NCI-H1694 (cell line): ENCODE measurements around the gene CCDC81.
"Not testable (repeated sequence)": the region's sequence is repeated elsewhere in the genome, so short reads cannot be mapped to it uniquely, and the experiment has no call there.

Experiments
- DNase-seq: peaks from one replicate; lab custom pipeline; 2025; lab: John Stamatoyannopoulos, UW

The CCDC81 gene

GRCh38 chr11:86388198-86388597, 13.5 kb downstream of the CCDC81 start:
- DNase-seq: no peak

- no peak for DNase-seq
Observed at GRCh38 chr11:86390487-86390886, 15.8 kb downstream of the CCDC81 start.

DNA sequence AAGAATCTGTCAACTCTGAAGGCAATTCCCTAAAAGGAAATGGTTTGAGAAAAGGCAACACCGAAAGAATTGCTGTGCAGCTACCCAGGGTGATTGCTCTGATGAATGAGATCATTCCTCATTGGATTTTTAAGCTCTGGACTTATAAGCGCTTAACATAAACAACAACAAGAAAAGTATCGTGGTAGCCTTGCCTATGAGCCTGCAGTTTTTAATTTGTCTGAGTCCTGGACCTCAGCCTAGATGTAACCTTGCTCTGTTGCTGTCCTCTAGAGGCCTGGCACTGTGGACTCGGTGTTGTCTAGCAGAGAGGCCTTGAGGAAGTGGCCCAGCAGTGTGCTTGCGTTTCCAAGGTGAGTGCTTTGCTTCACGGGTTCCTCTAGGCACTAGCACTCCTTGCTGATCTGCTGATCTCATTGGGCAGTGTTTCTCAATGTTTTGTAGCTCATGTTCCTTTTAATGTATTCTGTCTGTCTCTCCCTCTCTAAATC, 20.4 kb downstream of the CCDC81 start:
- no peak for DNase-seq

GRCh38 chr11:86396396-86396795, 21.7 kb downstream of the CCDC81 start:
- no peak for DNase-seq

- DNase-seq: no peak
Observed at GRCh38 chr11:86397351-86397750, 22.7 kb downstream of the CCDC81 start.

- no peak for DNase-seq
Observed at GRCh38 chr11:86398106-86398505, 23.4 kb downstream of the CCDC81 start.

DNA sequence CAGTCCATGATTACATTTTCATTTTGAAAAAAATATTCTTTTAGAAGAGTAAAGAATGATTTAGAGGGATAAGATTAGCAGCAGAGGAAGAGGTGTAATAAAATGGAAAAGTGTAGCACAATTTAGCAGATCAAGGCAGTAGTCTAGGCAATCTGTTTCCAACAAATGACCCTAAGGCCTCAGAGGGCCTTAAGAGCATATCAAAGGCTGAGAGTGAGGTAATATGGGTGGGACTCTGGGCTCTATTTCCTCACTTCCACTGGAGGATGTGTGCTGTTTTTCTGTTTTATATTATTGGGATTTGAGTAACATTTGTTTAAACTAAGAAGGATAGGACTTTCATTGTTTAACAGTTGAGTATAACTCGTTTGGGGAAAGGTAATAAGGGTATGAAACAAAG, 28.8 kb downstream of the CCDC81 start:
- no peak for DNase-seq

DNA sequence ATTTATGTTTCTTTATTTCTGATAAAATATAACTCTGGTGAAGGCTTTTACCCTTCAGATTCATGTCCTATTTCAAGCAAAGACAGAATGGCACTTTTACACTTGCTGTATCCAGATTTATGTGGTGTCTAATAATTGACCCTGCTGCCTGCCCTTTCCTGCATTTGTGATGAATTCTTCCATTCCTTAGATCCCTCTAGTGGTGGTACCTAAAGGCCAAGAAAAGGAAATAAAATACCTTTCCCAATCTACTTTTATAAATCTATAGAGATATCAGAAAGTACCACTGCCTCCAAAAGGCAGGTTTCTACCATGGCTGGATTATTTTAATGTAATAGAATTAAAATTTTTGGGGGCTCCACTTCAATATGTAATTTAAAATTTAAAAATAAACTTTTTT, 34.2 kb downstream of the CCDC81 start:
- DNase-seq: no peak

GRCh38 chr11:86414032-86414431, 39.3 kb downstream of the CCDC81 start:
- DNase-seq: no peak

DNA sequence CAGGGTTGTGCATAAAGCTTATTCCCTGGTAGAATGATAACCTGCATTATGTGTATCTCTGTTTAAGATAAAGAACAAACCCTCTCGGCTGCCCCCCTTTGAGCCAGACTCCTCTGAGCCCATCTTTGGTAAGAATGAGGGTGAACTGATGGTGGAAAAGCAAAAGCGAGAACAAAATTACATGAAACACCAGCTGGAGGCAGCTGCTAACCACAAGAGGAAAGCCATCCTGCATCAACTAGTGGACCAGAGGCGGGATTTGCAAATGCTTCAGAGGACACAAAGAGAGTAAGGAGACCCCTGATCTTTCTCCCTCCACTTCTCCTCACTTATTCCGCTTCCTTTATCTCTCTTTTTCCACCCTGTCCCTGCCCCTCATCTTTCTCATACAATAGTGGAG, 40.3 kb downstream of the CCDC81 start:
- DNase-seq: no peak

DNA sequence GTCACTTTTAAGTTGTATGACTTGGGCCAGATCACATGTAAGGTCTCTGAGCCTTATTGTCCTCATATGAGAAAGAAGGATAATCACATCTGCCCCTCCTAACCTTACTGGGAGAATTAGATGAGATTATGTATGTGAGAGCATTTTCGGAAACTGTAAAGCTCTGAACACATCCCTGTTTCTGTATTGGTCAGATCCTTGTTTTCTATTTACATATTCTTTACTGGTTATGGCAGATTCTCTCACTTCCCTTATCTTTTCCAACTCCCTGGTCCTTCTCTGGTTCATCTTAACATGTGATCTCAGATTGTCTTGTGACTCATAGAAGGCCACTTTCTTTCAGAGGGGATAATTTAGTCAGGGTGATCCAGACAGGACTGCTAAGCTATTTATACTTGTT, 41.8 kb downstream of the CCDC81 start:
- no peak for DNase-seq

GRCh38 chr11:86416951-86417350, 42.3 kb downstream of the CCDC81 start:
- not testable (repeated sequence) for DNase-seq

GRCh38 chr11:86418106-86418505, 43.4 kb downstream of the CCDC81 start:
- DNase-seq: no peak

DNA sequence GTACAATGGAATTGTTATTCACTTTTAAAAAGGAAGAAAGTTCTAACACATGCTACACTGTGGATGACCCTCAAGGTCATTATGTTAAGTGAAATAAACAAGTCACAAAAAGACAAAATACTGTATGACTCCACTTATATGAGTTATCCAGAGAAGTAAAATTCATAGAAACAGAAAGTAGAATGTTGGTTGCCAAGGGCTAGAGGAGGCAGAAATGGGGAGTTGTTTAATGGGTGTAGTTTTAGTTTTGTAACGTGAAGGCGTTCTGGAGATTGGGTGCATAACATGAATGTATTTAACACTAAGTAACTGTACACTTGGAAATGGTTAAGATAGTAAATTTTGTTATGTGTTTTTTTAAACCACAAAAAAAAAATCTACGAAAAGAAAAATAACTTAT, 43.8 kb downstream of the CCDC81 start:
- no peak for DNase-seq

DNA sequence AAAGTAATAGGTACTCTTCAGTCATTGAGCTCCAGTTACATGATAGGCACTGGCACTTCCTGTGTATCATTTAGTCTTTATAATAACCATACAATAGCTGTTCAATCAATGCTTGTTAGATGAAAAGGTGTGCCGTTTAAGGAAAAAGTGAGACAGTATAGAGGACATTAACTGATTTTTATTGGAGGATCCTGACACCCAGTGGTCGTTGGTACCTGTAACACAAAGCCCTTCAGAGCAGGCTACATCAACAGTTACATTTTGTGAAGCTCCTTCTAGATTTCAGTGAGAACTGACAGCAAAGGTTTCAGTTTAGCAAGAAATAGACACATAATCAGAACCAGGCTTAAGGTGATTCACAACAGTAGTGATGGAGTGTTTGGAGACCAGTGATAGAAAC, 44.2 kb downstream of the CCDC81 start:
- DNase-seq: no peak

GRCh38 chr11:86421946-86422345, 47.3 kb downstream of the CCDC81 start:
- no peak for DNase-seq

DNA sequence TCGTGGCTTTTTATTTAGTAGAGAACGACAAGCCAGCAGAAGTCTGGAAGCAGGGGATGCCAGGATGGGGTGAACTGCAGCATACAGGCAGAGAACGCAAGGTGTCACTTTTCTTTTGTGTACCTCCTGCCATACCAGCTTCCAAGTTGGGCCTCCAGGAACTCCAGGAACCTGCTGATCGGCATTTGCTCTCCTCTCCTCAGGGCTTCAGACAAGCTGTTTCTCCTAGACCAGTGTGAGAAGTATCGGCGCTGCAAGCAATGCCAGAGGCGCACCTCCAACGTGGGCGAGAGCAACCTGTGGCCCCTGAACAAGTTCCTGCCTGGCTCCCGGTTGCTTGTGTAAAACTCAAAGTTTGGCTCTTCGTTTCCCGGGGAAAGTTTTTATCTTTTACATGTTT, 47.7 kb downstream of the CCDC81 start:
- no peak for DNase-seq

DNA sequence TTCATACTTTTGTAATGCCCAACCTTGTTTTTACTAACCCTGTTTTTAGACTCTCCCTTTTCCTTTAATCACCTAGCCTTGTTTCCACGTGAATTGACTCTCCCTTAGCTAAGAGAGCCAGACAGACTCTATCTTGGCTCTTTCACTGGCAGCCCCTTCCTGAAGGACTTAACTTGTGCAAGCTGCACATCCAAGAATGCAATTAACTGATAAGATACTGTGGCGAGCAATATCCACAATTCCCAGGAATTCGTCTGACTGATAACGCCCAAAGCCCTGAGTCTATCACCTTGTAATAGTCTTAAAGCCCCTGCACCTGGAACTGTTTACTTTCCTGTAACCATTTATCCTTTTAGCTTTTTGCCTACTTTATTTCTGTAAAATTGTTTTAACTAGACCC, 48.8 kb downstream of the CCDC81 start:
- not testable (repeated sequence) for DNase-seq

DNA sequence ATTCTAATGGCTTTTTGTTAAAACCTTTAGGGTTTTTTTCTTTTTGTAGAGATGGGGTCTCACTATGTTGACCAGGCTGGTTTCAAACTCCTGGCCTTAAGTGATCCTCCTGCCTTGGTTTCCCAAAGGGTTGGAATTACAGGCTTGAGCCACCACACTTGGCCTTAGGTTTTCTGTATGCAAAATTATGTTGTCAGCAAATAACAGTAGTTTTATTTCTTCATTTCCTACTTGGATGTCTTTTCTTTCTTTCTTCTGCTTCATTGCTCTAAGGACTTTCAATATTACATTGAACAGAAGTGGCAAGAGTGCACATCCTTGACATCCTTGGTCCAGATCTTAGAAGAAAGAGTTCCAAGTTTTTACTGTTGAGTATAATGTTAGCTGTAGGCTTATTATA, 52.8 kb downstream of the CCDC81 start:
- no peak for DNase-seq

DNA sequence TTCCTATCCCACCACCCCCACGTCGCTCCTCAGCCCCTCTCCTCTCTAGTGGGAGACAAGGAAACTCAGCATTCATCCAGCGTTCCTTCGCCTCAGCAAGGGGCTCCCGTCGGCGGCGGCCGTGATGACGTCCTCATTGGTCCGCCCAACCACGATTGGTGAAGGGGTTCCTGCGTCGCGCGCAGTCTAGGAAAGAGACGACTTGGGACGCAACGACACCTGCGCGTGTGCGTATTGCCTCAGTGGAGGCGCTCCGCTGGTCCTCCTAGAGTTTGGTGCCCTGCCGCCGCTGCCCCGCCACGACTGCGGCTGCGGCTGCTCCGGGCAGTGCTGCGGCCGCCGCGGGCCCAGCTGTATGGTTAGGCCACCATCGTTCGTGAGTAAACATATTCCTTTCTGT, 56.6 kb downstream of the CCDC81 start:
- DNase-seq: no peak

GRCh38 chr11:86433361-86434095, 58.8 kb downstream of the CCDC81 start:
- not testable (repeated sequence) for DNase-seq

DNA sequence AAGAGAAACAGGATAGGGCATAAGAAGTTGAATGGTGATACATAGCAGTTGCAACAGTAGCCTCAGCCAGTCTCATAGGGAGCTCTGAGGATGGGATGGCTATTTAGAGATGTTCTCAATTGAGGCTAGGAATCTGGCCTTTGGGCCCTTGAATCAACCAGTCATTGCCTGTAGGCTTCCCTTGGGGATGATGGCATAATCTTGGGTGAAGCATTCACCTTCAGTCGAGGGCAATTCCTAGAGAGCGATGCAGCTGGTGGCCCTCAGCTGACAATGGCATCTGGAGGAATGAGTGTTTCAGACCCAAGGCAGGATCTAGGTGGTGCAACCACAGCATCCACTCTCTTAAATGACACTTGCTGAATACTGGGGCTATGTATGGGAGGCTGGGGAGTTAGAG, 61.0 kb downstream of the CCDC81 start:
- no peak for DNase-seq

DNA sequence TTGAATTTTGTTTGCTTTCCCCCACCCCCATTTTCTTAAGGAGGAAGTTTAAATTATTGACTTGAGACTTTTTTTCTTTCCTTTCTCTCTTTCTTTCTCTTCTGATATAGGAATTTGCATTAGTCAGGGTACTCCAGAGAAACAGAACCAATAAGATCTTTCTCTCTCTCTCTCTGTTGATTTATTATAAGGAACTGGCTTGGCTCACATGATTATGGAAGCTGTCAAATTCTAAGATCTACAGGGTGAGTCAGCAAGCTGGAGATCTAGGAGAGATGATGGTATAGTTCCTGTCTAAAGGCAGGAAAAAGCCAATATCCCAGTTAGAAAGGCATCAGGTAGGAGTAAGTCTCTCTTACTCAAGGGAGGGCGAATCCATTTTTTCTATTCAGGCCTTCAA, 64.0 kb downstream of the CCDC81 start:
- no peak for DNase-seq

DNA sequence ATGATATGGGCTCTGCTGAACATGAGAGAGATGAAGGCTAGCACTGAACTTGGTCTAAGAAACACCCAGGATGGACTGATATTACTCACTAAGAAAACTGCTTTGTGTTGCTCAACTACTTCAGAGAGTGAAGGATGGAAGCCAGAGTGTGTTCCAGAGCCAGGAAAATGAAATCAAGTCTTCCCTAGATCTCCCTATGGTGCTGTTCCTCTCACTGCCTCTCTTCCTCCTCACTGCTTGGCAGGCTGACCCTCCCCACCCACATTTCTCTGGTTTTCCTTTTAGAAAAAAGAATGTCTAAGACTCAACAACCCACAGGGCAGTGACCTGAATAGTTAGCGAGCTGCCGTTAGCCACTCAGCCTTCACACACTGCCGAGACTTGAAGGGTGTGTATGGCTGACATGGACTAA, 65.6 kb downstream of the CCDC81 start:
- no peak for DNase-seq
